ENCODE results near the gene COL19A1.

Gene COL19A1

GRCh38 chr6:70210462-70210861 is 344.1 kb downstream of the COL19A1 start:
- Histone ChIP-seq H3K27me3 (replicated peaks; ENCODE audit: control insufficient read depth, insufficient read depth, low read length) (no peaks in the 10 kb centered on the region), H3K36me3 (ENCODE audit: control insufficient read depth, insufficient read depth, low read length, severe bottlenecking) (no peaks in the 10 kb centered on the region), H3K4me1 (ENCODE audit: control insufficient read depth, insufficient read depth, low read length) (no peaks in the 10 kb centered on the region), H3K9me3 (ENCODE audit: control insufficient read depth, low read length) (no peaks in the 10 kb centered on the region), H3K4me3 (ENCODE audit: low read length) (no peak overlapping the region), H3K9ac (ENCODE audit: low read length) (no peak overlapping the region)
- DNase-seq (ENCODE audit: low read depth) = no peak

- Histone ChIP-seq H3K4me3 (ENCODE audit: low read length) (no peak overlapping the region), H3K36me3 (ENCODE audit: control insufficient read depth, insufficient read depth, low read length, severe bottlenecking) (no peaks in the 10 kb centered on the region), H3K27me3 (replicated peaks; ENCODE audit: control insufficient read depth, insufficient read depth, low read length) (peaks cover 3% of the 10 kb centered on the region), H3K9ac (ENCODE audit: low read length) (no peak overlapping the region), H3K4me1 (ENCODE audit: control insufficient read depth, insufficient read depth, low read length) (no peaks in the 10 kb centered on the region), H3K9me3 (ENCODE audit: control insufficient read depth, low read length) (no peaks in the 10 kb centered on the region)
- DNase-seq (ENCODE audit: low read depth) = no peak
Observed at GRCh38 chr6:70215460-70216108, 349.2 kb downstream of the COL19A1 start.

- Histone ChIP-seq H3K4me1 (ENCODE audit: control insufficient read depth, insufficient read depth, low read length) (peaks cover 7% of the 10 kb centered on the region), H3K36me3 (ENCODE audit: control insufficient read depth, insufficient read depth, low read length, severe bottlenecking) (no peaks in the 10 kb centered on the region), H3K27me3 (replicated peaks; ENCODE audit: control insufficient read depth, insufficient read depth, low read length) (peaks cover 3% of the 10 kb centered on the region), H3K9me3 (ENCODE audit: control insufficient read depth, low read length) (no peaks in the 10 kb centered on the region), H3K9ac (ENCODE audit: low read length) (no peak overlapping the region), H3K4me3 (ENCODE audit: low read length) (no peak overlapping the region)
- no peak for DNase-seq (ENCODE audit: low read depth)
Observed at GRCh38 chr6:70216767-70217166, 350.4 kb downstream of the COL19A1 start.

GRCh38 chr6:70219943-70220613 is 353.7 kb downstream of the COL19A1 start:
- no peak for DNase-seq (ENCODE audit: low read depth)

GRCh38 chr6:70221025-70221714 is 354.8 kb downstream of the COL19A1 start:
- H3K36me3 ChIP-seq (ENCODE audit: control insufficient read depth, insufficient read depth, low read length, severe bottlenecking) = no peaks in the 10 kb centered on the region
- H3K27me3 ChIP-seq (replicated peaks; ENCODE audit: control insufficient read depth, insufficient read depth, low read length) = peaks cover 20% of the 10 kb centered on the region
- no peaks in the 10 kb centered on the region for H3K9me3 ChIP-seq (ENCODE audit: control insufficient read depth, low read length)
- H3K9ac ChIP-seq (ENCODE audit: low read length) = no peak overlapping the region
- H3K4me3 ChIP-seq (ENCODE audit: low read length) = no peak overlapping the region
- peak; percentile 73 for DNase-seq (ENCODE audit: low read depth)
- peaks cover 11% of the 10 kb centered on the region for H3K4me1 ChIP-seq (ENCODE audit: control insufficient read depth, insufficient read depth, low read length)

More at GRCh38 chr6:70219943-70220613, 353.7 kb downstream of the COL19A1 start:
- peaks cover 11% of the 10 kb centered on the region for H3K4me1 ChIP-seq (ENCODE audit: control insufficient read depth, insufficient read depth, low read length)
- H3K9ac ChIP-seq (ENCODE audit: low read length) = no peak overlapping the region
- no peaks in the 10 kb centered on the region for H3K36me3 ChIP-seq (ENCODE audit: control insufficient read depth, insufficient read depth, low read length, severe bottlenecking)
- peaks cover 20% of the 10 kb centered on the region for H3K27me3 ChIP-seq (replicated peaks; ENCODE audit: control insufficient read depth, insufficient read depth, low read length)
- H3K9me3 ChIP-seq (ENCODE audit: control insufficient read depth, low read length) = no peaks in the 10 kb centered on the region
- H3K4me3 ChIP-seq (ENCODE audit: low read length) = no peak overlapping the region

- H3K27me3 ChIP-seq (replicated peaks; ENCODE audit: control insufficient read depth, insufficient read depth, low read length) = peaks cover 20% of the 10 kb centered on the region
- DNase-seq (ENCODE audit: low read depth) = no peak
Observed at GRCh38 chr6:70221715-70222438, 355.5 kb downstream of the COL19A1 start.

GRCh38 chr6:70222439-70222749 is 356.0 kb downstream of the COL19A1 start:
- Histone ChIP-seq H3K9ac (ENCODE audit: low read length) (no peak overlapping the region), H3K9me3 (ENCODE audit: control insufficient read depth, low read length) (no peaks in the 10 kb centered on the region), H3K4me3 (ENCODE audit: low read length) (no peak overlapping the region), H3K27me3 (replicated peaks; ENCODE audit: control insufficient read depth, insufficient read depth, low read length) (peaks cover 20% of the 10 kb centered on the region), H3K4me1 (ENCODE audit: control insufficient read depth, insufficient read depth, low read length) (peaks cover 11% of the 10 kb centered on the region), H3K36me3 (ENCODE audit: control insufficient read depth, insufficient read depth, low read length, severe bottlenecking) (no peaks in the 10 kb centered on the region)
- no peak for DNase-seq (ENCODE audit: low read depth)

More at GRCh38 chr6:70221715-70222438, 355.5 kb downstream of the COL19A1 start:
- no peaks in the 10 kb centered on the region for H3K9me3 ChIP-seq (ENCODE audit: control insufficient read depth, low read length)
- H3K4me3 ChIP-seq (ENCODE audit: low read length) = no peak overlapping the region
- no peak overlapping the region for H3K9ac ChIP-seq (ENCODE audit: low read length)
- peaks cover 11% of the 10 kb centered on the region for H3K4me1 ChIP-seq (ENCODE audit: control insufficient read depth, insufficient read depth, low read length)
- H3K36me3 ChIP-seq (ENCODE audit: control insufficient read depth, insufficient read depth, low read length, severe bottlenecking) = no peaks in the 10 kb centered on the region

GRCh38 chr6:70225055-70225454 is 358.7 kb downstream of the COL19A1 start:
- H3K27me3 ChIP-seq (replicated peaks; ENCODE audit: control insufficient read depth, insufficient read depth, low read length) = peaks cover 16% of the 10 kb centered on the region
- peaks cover 11% of the 10 kb centered on the region for H3K4me1 ChIP-seq (ENCODE audit: control insufficient read depth, insufficient read depth, low read length)
- H3K9ac ChIP-seq (ENCODE audit: low read length) = no peak overlapping the region

GRCh38 chr6:70231311-70231710 is 365.0 kb downstream of the COL19A1 start:
- Histone ChIP-seq H3K9ac (ENCODE audit: low read length) (no peak overlapping the region), H3K4me3 (ENCODE audit: low read length) (no peak overlapping the region), H3K36me3 (ENCODE audit: control insufficient read depth, insufficient read depth, low read length, severe bottlenecking) (no peaks in the 10 kb centered on the region), H3K9me3 (ENCODE audit: control insufficient read depth, low read length) (no peaks in the 10 kb centered on the region), H3K27me3 (replicated peaks; ENCODE audit: control insufficient read depth, insufficient read depth, low read length) (peaks cover 6% of the 10 kb centered on the region), H3K4me1 (ENCODE audit: control insufficient read depth, insufficient read depth, low read length) (no peaks in the 10 kb centered on the region)
- no peak for DNase-seq (ENCODE audit: low read depth)

More at GRCh38 chr6:70225055-70225454, 358.7 kb downstream of the COL19A1 start:
- Histone ChIP-seq H3K9me3 (ENCODE audit: control insufficient read depth, low read length) (no peaks in the 10 kb centered on the region), H3K4me3 (ENCODE audit: low read length) (no peak overlapping the region), H3K36me3 (ENCODE audit: control insufficient read depth, insufficient read depth, low read length, severe bottlenecking) (no peaks in the 10 kb centered on the region)
- no peak for DNase-seq (ENCODE audit: low read depth)

- H3K4me1 ChIP-seq (ENCODE audit: control insufficient read depth, insufficient read depth, low read length) = no peaks in the 10 kb centered on the region
- H3K9me3 ChIP-seq (ENCODE audit: control insufficient read depth, low read length) = no peaks in the 10 kb centered on the region
- DNase-seq (ENCODE audit: low read depth) = no peak
- no peaks in the 10 kb centered on the region for H3K36me3 ChIP-seq (ENCODE audit: control insufficient read depth, insufficient read depth, low read length, severe bottlenecking)
- no peak overlapping the region for H3K4me3 ChIP-seq (ENCODE audit: low read length)
- H3K27me3 ChIP-seq (replicated peaks; ENCODE audit: control insufficient read depth, insufficient read depth, low read length) = peaks cover 11% of the 10 kb centered on the region
- no peak overlapping the region for H3K9ac ChIP-seq (ENCODE audit: low read length)
Observed at GRCh38 chr6:70234561-70235236, 368.3 kb downstream of the COL19A1 start.
